Lower leg skin (tissue), 3 donors: Measurements from ENCODE around the gene ANKRD31.

ENCODE experiments used
- CTCF ChIP-seq, 3 donors: fragments of 450-650 bp; IDR thresholded peaks; one replicate each; pipeline ENCODE4 v1.5.1; 2016; ENCODE audit warnings: antibody characterized with exemption in 3 of 3, mild to moderate bottlenecking in 3 of 3, moderate library complexity in 2 of 3
- POLR2A ChIP-seq, 2 donors: fragments of 450-650 bp; IDR thresholded peaks; one replicate each; pipeline ENCODE4 v1.6.1; 2016 to 2017; ENCODE audit warnings: antibody characterized with exemption in 2 of 2, mild to moderate bottlenecking in 1 of 2, moderate library complexity in 1 of 2

- no peak for TF ChIP-seq CTCF (IDR thresholded peaks at IDR 0.05)
- no peak for TF ChIP-seq POLR2A (IDR thresholded peaks at IDR 0.05)
These were observed 5.4 kb upstream of the ANKRD31 start for GRCh38 chr5:75242067-75242466.
